Occipital lobe (tissue), 2 donors: ENCODE data around the gene AMBP. TPM values are rescaled to one million over a fixed set of nuclear protein-coding genes. Genes with fewer than 3 reads are reported as not detected.

Experiments used
- DNase-seq: peaks from one replicate; lab custom pipeline; 2025; lab: John Stamatoyannopoulos, UW
- total RNA-seq: library from RNA; depleted of rRNA; stranded (reverse); fragments of >200 nt; gene quantifications from one replicate; pipeline ENCODE4 v1.2.3, GENCODE V29; 2014

The AMBP gene
- total RNA-seq, 1 donor from 2014 or later, result 1.6 TPM

- DNase-seq, result no peak
Observed at GRCh38 chr9:114075602-114076001, 2.5 kb downstream of the AMBP start.

- no peak for DNase-seq
Observed at GRCh38 chr9:114072184-114073140, 5.6 kb downstream of the AMBP start.

GRCh38 chr9:114071197-114071795, 6.8 kb downstream of the AMBP start:
- DNase-seq, result no peak

- no peak for DNase-seq
Observed at GRCh38 chr9:114070188-114071103, 7.7 kb downstream of the AMBP start.

GRCh38 chr9:114069476-114070187, 8.5 kb downstream of the AMBP start:
- no peak for DNase-seq

- DNase-seq, result no peak
Observed at GRCh38 chr9:114065304-114065703, 12.8 kb downstream of the AMBP start.

- DNase-seq, result no peak
Observed at GRCh38 chr9:114061830-114062474, 16.1 kb downstream of the AMBP start.

- DNase-seq, result no peak
Observed at GRCh38 chr9:114061292-114061691, 16.8 kb downstream of the AMBP start.

GRCh38 chr9:114060711-114061110, 17.4 kb downstream of the AMBP start:
- DNase-seq, result no peak

- DNase-seq, result no peak
Observed at GRCh38 chr9:114060070-114060469, 18.0 kb downstream of the AMBP start.

- DNase-seq, result no peak
Observed at GRCh38 chr9:114059047-114059803, 18.9 kb downstream of the AMBP start.

- no peak for DNase-seq
Observed at GRCh38 chr9:114058688-114059046, 19.4 kb downstream of the AMBP start.

GRCh38 chr9:114057161-114057885, 20.8 kb downstream of the AMBP start:
- no peak for DNase-seq

GRCh38 chr9:114056527-114056926, 21.6 kb downstream of the AMBP start:
- DNase-seq, result no peak

- DNase-seq, result no peak
Observed at GRCh38 chr9:114055894-114056293, 22.2 kb downstream of the AMBP start.

- no peak for DNase-seq
Observed at GRCh38 chr9:114055061-114055460, 23.0 kb downstream of the AMBP start.

- no peak for DNase-seq
Observed at GRCh38 chr9:114054191-114054690, 23.9 kb downstream of the AMBP start.

- DNase-seq, result no peak
Observed at GRCh38 chr9:114053246-114054005, 24.7 kb downstream of the AMBP start.
